A673 (cell line): ENCODE results near the gene ATP10B.

Experiments used
- EZH2 ChIP-seq: fragments of 200-600 bp; sonication (generic); IDR thresholded peaks from 2 replicates; pipeline ENCODE4 v1.6.1; 2017; ENCODE audit warnings: borderline replicate concordance, low read depth, mild to moderate bottlenecking, mixed read lengths, antibody characterized with exemption, low read length; ENCODE audit not compliant: poor library complexity, severe bottlenecking
- TF ChIP-seq, protein P1 (sequence below): fragments of 300-800, 200-600 bp; sonication (generic); conservative IDR thresholded peaks from 2 replicates; pipeline ENCODE4 v1.5.1; 2017; ENCODE audit warnings: low read depth, mild to moderate bottlenecking, antibody characterized with exemption, low read length, moderate library complexity, mixed read lengths

DNA sequence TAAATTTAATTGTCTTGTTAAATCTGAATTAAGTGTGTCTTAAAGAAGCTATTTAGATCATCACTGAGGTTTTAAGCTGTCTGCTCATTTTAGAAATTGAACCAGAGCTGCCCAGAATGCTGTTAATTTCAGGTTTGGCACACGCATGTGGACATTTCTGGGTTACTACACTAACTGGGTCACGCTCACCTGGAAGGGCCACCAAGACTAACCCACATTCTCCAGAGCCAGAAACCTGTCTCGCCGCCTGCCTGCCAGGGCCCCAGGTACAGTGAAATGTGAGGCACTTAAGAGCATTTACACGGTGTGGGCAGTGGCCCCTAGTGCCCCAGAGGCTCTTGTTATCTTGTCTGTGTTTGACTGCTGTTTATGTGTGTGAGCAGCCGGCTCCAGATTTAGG is 46.6 kb downstream of the ATP10B start:
- TF ChIP-seq, protein P1, sequence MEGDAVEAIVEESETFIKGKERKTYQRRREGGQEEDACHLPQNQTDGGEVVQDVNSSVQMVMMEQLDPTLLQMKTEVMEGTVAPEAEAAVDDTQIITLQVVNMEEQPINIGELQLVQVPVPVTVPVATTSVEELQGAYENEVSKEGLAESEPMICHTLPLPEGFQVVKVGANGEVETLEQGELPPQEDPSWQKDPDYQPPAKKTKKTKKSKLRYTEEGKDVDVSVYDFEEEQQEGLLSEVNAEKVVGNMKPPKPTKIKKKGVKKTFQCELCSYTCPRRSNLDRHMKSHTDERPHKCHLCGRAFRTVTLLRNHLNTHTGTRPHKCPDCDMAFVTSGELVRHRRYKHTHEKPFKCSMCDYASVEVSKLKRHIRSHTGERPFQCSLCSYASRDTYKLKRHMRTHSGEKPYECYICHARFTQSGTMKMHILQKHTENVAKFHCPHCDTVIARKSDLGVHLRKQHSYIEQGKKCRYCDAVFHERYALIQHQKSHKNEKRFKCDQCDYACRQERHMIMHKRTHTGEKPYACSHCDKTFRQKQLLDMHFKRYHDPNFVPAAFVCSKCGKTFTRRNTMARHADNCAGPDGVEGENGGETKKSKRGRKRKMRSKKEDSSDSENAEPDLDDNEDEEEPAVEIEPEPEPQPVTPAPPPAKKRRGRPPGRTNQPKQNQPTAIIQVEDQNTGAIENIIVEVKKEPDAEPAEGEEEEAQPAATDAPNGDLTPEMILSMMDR: no peak
- no peak for TF ChIP-seq EZH2
